Brain microvascular endothelial cell (primary cell): ENCODE data around the gene TEDDM1.

Experiments used
- DNase-seq: peaks from one replicate; pipeline ENCODE4 v3.0.0-alpha.2; 2020
- H3K27ac ChIP-seq: fragments of 250-450 bp; sonication (Bioruptor Pico); 2 replicates; pipeline ENCODE4 v1.5.1; 2020; ENCODE audit warnings: mild to moderate bottlenecking, moderate library complexity
- H3K27me3 ChIP-seq: fragments of 250-450 bp; sonication (Bioruptor Pico); replicated peaks from 2 replicates; pipeline ENCODE4 v1.5.1; 2020; ENCODE audit warnings: mild to moderate bottlenecking
- H3K36me3 ChIP-seq: fragments of 250-450 bp; sonication (Bioruptor Pico); replicated peaks from 2 replicates; pipeline ENCODE4 v1.5.1; 2020; ENCODE audit warnings: mild to moderate bottlenecking
- H3K4me3 ChIP-seq: 2 replicates; pipeline ENCODE4 v1.5.1; 2011; ENCODE audit warnings: low read depth, mild to moderate bottlenecking, control low read depth, low read length, moderate library complexity
- in situ Hi-C: cut with HindIII; loops from 2 replicates; pipeline ENCODE4 v1.10.0; 2017; ENCODE audit warnings: low sequenced_read_pairs, low pct_ligation_motif_present
- TF ChIP-seq, protein P1 (sequence below): IDR thresholded peaks from 2 replicates; pipeline ENCODE4 v1.5.1; 2011; ENCODE audit warnings: low read depth, mild to moderate bottlenecking, moderate library complexity, low read length, control low read depth, inconsistent platforms; ENCODE audit errors: missing control alignments

TEDDM1 gene

GRCh38 chr1:182405578-182405977 is 5.1 kb upstream of the TEDDM1 start:
- H3K4me3 ChIP-seq = no peak overlapping the region
- in situ Hi-C loops = no loop called here
- H3K27ac ChIP-seq = no peak overlapping the region
- TF ChIP-seq, protein P1, sequence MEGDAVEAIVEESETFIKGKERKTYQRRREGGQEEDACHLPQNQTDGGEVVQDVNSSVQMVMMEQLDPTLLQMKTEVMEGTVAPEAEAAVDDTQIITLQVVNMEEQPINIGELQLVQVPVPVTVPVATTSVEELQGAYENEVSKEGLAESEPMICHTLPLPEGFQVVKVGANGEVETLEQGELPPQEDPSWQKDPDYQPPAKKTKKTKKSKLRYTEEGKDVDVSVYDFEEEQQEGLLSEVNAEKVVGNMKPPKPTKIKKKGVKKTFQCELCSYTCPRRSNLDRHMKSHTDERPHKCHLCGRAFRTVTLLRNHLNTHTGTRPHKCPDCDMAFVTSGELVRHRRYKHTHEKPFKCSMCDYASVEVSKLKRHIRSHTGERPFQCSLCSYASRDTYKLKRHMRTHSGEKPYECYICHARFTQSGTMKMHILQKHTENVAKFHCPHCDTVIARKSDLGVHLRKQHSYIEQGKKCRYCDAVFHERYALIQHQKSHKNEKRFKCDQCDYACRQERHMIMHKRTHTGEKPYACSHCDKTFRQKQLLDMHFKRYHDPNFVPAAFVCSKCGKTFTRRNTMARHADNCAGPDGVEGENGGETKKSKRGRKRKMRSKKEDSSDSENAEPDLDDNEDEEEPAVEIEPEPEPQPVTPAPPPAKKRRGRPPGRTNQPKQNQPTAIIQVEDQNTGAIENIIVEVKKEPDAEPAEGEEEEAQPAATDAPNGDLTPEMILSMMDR = no peak
- H3K36me3 ChIP-seq = no peaks in the 10 kb centered on the region
- H3K27me3 ChIP-seq = no peaks in the 10 kb centered on the region
- DNase-seq = no peak

- Histone ChIP-seq H3K36me3 (no peaks in the 10 kb centered on the region), H3K4me3 (no peak overlapping the region), H3K27me3 (no peaks in the 10 kb centered on the region), H3K27ac (no peak overlapping the region)
- TF ChIP-seq, protein P1 = no peak
- in situ Hi-C loops = no loop called here
- DNase-seq = no peak
Observed at GRCh38 chr1:182404781-182405180, 4.3 kb upstream of the TEDDM1 start.

DNA sequence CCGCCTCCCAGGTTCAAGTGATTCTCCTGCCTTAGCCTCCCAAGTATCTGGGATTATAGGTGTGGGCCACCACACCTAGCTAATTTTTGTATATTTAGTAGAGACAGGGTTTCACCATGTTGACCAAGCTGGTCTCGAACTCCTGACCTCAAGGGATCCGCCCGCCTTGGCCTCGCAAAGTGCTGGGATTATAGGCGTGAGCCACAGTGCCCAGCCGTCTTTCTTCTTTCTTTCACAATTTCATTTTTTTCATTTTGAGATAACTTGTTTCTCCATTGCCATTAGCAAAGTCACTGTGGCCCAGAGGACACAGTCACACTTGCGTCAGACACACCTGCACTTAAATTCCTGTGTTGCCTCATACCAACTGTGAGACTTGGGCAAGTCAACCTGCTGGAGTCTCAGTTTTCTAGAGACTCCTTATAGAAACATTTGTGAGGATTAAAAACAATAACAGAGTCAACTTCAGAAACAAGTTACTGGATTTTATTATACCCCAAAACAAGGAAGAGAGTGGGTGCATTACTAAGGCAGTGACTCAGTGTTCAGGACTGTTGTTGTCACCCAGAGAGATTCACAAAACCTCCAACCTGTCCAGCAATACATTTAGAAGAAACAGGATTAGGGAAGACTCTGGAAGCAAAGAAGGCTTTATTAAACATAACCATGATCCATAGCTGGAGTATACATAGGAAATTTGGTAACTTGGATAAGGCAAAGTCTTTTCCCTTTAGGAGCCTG is 2.6 kb downstream of the TEDDM1 start:
- no peak overlapping the region for H3K4me3 ChIP-seq
- DNase-seq = no peak
- in situ Hi-C loops = no loop called here
- H3K27me3 ChIP-seq = no peaks in the 10 kb centered on the region
- no peaks in the 10 kb centered on the region for H3K36me3 ChIP-seq
- TF ChIP-seq, protein P1 = no peak
- no peak overlapping the region for H3K27ac ChIP-seq

DNA sequence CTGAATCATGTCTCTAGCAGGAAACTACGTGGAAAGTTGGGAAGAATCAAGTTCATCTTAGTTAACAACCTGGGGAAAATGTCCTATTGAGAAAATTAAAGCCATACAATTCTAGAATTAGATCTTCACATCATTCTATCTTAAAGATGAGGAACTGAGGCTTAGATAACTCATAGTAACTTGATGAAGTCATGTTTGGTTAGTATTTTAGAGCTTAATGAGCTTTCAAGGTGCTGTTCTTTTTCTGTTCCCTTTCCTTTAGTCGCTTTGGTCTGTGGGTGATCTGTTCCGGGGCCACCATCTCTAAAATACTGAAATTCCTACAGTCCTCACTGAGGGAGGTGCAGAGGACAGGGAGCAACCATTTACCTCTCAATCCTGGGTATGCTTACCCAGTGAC is 4.6 kb downstream of the TEDDM1 start:
- H3K36me3 ChIP-seq = no peaks in the 10 kb centered on the region
- TF ChIP-seq, protein P1 = no peak
- in situ Hi-C loops = no loop called here
- no peak overlapping the region for H3K4me3 ChIP-seq
- H3K27me3 ChIP-seq = no peaks in the 10 kb centered on the region
- no peak for DNase-seq
- no peak overlapping the region for H3K27ac ChIP-seq

DNA sequence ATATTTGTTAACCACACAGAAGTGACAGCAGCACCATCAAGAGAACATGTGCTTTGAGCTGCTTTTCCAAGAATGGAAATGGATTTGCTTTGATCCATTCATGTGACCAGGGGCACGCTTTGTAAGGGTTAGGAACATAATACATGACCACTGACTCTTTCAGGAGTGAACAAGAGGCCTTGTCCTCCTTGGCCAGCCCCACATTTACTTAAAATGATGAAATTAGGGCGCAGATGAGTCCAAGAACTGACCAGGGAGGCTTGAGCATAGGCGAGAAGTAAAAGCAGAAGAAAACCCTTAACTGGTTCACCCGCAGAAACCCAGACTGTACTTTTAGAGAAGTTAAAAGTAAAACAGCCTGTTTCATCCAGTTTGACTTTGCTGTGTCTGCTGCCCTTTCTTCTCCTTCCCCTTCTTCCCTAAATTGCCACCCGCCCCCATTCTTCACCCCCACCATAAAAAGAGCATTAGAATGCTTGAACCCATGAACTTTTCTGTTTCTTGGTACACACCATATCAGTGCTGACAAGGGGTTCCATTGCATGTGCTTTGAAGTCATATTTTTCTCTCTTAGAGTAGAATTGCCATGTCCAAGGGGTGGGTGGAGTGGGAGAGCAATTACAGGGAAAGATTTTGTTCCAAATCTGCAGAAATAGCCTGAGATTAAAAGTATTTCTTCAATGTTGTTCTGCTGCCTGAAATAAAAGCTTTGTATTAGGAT is 6.3 kb downstream of the TEDDM1 start:
- H3K27ac ChIP-seq = no peak overlapping the region
- no peak overlapping the region for H3K4me3 ChIP-seq
- H3K36me3 ChIP-seq = no peaks in the 10 kb centered on the region
- TF ChIP-seq, protein P1 = no peak
- in situ Hi-C loops = no loop called here
- DNase-seq = no peak
- no peaks in the 10 kb centered on the region for H3K27me3 ChIP-seq
